GM21447 (cell line): Measurements from ENCODE around the gene CHP2.

ENCODE experiments used
- ATAC-seq: cut with Tn5 transposase; IDR thresholded peaks from one replicate; pipeline ENCODE4 v1.9.1; 2021; ENCODE audit not compliant: unreplicated experiment

CHP2 gene

GRCh38 chr16:23803591-23804123 is 48.8 kb downstream of the CHP2 start:
- no peak for ATAC-seq

GRCh38 chr16:23807028-23807427 is 52.2 kb downstream of the CHP2 start:
- ATAC-seq, result no peak
